MV-4-11 (cell line): Measurements from ENCODE around the gene TMEM121.
"Not testable (repeated sequence)": the region's sequence is repeated elsewhere in the genome, so short reads cannot be mapped to it uniquely, and the experiment has no call there.

Source experiments
- DNase-seq: peaks from one replicate; lab custom pipeline; 2025; lab: John Stamatoyannopoulos, UW

Gene TMEM121

GRCh38 chr14:105547072-105547471 lies 20.7 kb downstream of the TMEM121 start:
- not testable (repeated sequence) for DNase-seq

GRCh38 chr14:105547741-105548169 lies 21.4 kb downstream of the TMEM121 start:
- no peak for DNase-seq

- no peak for DNase-seq
These were observed 23.1 kb downstream of the TMEM121 start for GRCh38 chr14:105549481-105549880.

- DNase-seq = no peak
These were observed 27.6 kb downstream of the TMEM121 start for GRCh38 chr14:105554022-105554421.

GRCh38 chr14:105554523-105554922 lies 28.1 kb downstream of the TMEM121 start:
- DNase-seq = no peak

GRCh38 chr14:105557671-105558070 lies 31.3 kb downstream of the TMEM121 start:
- DNase-seq = not testable (repeated sequence)

GRCh38 chr14:105558449-105559154 lies 32.2 kb downstream of the TMEM121 start:
- DNase-seq = not testable (repeated sequence)

GRCh38 chr14:105559384-105560047 lies 33.1 kb downstream of the TMEM121 start:
- not testable (repeated sequence) for DNase-seq

GRCh38 chr14:105560048-105560669 lies 33.8 kb downstream of the TMEM121 start:
- DNase-seq = not testable (repeated sequence)

GRCh38 chr14:105561345-105561744 lies 35.0 kb downstream of the TMEM121 start:
- not testable (repeated sequence) for DNase-seq

GRCh38 chr14:105562713-105563346 lies 36.4 kb downstream of the TMEM121 start:
- DNase-seq = no peak

GRCh38 chr14:105563347-105563737 lies 37.0 kb downstream of the TMEM121 start:
- DNase-seq = no peak

- DNase-seq = not testable (repeated sequence)
These were observed 38.2 kb downstream of the TMEM121 start for GRCh38 chr14:105564536-105564935.

GRCh38 chr14:105565185-105565919 lies 39.0 kb downstream of the TMEM121 start:
- not testable (repeated sequence) for DNase-seq

- not testable (repeated sequence) for DNase-seq
These were observed 40.1 kb downstream of the TMEM121 start for GRCh38 chr14:105566248-105567163.

- DNase-seq = not testable (repeated sequence)
These were observed 41.1 kb downstream of the TMEM121 start for GRCh38 chr14:105567164-105568103.

GRCh38 chr14:105568140-105568843 lies 41.9 kb downstream of the TMEM121 start:
- DNase-seq = not testable (repeated sequence)

- DNase-seq = no peak
These were observed 42.7 kb downstream of the TMEM121 start for GRCh38 chr14:105568859-105569766.
